GM21381 (cell line): Measurements from ENCODE around the gene FKBP8.
"Not testable (repeated sequence)": the region's sequence is repeated elsewhere in the genome, so short reads cannot be mapped to it uniquely, and the experiment has no call there.

ENCODE experiments used
- ATAC-seq: cut with Tn5 transposase; IDR thresholded peaks from one replicate; pipeline ENCODE4 v1.9.1; 2021; ENCODE audit warnings: mild to moderate bottlenecking, moderate library complexity; ENCODE audit not compliant: unreplicated experiment

FKBP8 gene

GRCh38 chr19:18559685-18560084 lies 16.3 kb upstream of the FKBP8 start:
- no peak for ATAC-seq

DNA sequence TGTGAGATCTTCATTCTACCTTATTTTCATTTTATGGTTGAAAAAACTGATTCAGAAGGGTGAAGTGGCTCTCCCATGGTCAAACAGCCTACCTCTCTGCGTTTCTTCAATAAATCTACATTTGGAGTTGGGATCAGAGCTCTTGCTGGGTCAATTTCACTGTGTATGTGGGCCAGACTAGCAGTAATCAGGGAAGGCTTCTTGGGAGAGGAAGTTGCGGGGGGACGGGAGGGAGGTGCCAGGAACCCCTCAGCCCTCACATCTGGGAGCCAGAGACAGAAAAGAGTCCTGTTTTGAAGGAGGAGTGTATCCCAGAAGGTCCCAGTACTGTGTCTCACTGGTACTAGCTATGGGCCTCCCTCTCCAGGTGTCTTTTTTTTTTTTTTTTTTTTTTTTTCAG lies 15.2 kb upstream of the FKBP8 start:
- no peak for ATAC-seq

- ATAC-seq, result no peak
Measured at GRCh38 chr19:18558202-18558555, 14.8 kb upstream of the FKBP8 start.

DNA sequence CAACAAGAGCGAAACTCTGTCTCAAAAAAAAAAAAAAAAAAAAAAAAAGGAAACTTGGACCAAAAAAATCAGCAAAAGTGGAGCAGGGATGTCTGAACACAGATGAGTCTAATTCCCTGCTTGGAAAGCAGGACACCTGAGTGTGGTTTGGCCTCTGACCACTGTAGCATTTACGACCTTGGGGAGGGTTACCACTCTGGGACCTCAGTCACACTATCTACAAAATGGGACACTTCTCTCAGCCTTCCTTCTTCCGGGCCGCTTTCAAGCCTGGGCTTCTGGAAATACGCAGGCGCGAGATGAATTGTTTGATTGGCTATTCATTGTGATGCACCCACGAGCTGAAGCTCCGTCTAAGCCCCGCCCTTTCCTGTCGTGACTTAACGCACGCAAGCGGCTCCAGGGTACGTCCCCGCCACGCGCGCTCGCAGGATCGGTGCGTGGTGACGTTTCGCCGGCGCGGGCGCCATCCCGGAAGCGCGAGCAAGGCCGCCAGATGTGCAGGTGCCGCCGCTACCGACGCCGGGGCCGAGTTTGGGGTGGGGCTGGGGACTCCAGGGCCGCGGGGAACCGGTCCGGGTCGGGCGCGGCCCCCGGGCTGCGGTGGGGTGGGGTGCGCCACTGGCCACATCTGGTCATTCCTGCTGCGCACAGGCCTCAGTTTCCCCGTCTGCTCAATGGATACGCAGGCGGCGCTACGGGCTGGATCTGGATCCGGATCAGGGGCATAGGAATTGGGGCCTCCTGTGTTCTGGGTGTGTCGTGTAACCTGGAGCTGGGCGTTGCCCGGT lies 14.2 kb upstream of the FKBP8 start, which contains the start of gene KXD1:
KXD1 (plus strand) TSS at position 460 of the 791 bp plus-strand sequence. CDS start 4,187 bp downstream, outside the sequence.
- ATAC-seq, result peak; percentile 95

GRCh38 chr19:18551631-18552030 lies 8.3 kb upstream of the FKBP8 start:
- no peak for ATAC-seq

GRCh38 chr19:18543814-18544475 lies 572 bp upstream of the FKBP8 start:
- peak; percentile 56 for ATAC-seq

DNA sequence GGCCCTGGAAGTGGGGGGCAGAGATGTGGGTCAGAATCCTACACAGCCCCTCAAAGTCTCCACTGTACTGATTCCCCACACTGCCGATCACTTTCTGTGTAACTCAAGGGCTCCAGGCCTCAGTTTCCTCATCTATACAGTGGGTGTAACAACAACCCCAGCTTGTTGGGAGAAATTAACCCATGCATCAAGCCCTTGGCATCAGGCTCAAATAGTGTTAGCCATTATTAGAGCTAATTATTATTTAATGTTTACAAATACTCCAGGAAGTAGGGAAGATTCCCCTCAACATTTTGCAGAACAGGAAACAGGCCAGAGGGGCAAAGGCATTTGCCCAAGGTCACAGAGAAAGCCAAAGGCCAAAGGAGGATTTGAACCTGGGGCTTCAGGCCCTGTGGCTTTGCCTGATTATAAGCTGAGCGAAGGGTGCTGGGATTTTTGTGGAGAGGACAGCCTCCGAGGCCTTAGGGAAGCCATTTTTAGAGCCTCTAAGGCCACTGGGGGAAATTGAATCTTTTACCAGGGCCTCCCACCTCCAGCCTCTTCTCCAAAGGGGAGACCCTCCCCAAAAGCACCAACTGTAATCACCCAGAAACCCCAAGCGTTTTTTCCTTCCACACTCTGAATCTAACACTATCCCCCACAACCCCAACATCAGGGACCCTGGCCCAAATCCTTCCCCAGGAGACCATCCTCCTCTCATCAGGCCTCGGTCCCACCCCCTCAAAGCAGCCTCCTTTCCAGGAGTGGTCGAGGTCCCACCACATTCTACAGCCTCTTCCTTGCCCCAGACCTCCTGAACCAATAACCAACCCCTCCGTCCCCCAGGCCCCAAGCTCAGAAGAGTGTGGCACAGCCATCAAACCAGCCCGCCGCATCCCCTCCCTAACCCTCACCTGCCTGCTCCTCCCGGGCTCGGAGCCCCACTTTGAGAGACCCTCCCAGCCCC lies 1.1 kb downstream of the FKBP8 start:
- ATAC-seq, result no peak

DNA sequence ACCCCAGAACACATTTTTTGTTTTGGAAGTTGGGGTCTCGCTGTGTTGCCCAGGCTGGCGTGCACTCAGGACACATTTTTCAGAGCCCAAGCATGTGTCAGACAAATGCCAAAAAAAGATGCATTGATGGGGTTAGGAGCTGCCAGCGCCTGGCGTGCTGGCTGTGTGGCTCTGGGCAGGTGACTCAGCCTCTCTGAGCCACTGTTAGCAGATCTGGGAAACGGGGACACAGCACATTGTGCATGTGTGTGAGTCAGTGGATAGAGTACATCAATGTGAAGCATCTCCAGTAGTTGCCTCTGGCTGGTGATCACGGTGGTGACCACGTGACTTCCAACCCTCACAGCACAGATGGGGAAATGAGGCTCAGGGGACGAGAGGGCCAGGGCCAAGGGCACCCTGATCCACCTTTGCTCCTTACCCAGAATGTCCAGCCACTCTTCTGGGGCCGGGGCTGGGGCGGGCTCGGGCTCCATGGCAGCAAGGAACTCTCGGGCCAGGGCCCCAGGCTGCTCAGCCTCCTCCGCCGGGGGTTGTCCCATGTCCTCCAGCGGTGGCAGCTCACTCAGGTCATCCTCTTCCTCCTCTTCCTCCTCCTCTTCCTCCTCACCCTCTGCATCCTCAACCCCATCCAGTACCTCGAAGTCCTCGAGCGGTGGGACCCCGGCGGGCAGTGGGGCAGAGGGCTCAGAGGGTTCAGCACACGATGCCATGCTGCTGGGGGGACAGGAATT lies 1.9 kb downstream of the FKBP8 start:
- no peak for ATAC-seq

- ATAC-seq, result not testable (repeated sequence)
Measured at GRCh38 chr19:18540200-18540599, 3.2 kb downstream of the FKBP8 start.

DNA sequence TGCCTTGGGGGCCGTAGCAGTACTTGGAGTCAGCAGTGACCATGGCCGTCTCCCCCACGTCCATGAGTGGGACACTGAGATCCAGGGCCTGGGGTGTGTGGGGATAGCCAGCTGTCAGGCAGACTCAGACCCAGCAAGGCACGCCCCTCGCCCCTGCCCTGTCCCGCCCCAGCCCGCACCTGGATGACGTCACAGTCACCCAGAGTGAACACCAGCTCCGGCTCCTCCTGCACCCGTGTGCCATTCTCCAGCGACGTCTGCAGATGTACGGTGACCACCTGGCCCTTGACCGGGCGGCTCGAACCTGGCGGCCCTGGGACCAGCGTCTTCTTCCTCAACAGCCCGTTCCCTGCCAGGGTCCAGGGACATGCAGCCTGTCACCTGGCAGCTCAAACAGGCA lies 4.0 kb downstream of the FKBP8 start:
- ATAC-seq, result no peak

DNA sequence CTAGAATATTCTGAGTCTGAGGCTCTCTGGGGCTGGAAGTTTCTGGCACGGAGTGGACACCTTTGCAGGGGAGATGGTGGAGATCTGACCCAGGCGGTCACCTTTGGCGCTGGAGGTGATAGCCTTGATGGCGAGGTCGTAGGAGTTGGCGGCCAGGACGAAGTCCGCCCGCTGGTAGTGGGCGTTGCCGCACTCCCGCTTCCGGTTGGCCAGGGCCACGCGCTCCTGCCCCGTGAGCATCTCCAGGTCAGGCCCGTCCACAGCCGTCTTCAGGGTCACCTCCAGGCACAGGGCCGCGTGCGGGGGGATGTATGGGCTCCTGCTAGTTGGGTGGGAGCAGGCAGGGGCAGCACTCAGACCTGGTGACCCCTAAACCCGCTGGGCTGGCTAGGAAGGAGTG lies 5.3 kb downstream of the FKBP8 start:
- no peak for ATAC-seq

GRCh38 chr19:18537431-18537830 lies 5.9 kb downstream of the FKBP8 start:
- ATAC-seq, result no peak

GRCh38 chr19:18536475-18536874 lies 6.9 kb downstream of the FKBP8 start:
- ATAC-seq, result no peak

DNA sequence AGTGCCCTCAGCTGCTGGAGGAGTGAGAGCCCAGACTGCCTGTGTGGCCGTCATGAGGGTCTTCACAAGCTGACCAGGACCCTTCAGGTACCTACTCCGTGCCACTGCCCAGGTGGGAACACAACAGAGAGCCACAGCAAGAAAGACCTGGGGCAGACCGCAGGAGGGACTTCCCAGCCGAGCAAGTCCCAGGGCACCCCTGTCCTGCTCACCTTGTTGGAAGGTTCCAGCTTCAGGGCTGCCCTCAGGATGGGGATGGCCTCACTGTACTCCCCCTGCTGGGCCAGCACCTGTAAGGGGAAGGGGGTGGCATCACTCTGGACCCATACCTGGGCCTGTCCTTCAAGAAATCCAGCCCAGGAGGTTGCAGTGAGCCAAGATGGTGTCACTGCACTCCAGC lies 10.3 kb downstream of the FKBP8 start:
- ATAC-seq, result no peak

DNA sequence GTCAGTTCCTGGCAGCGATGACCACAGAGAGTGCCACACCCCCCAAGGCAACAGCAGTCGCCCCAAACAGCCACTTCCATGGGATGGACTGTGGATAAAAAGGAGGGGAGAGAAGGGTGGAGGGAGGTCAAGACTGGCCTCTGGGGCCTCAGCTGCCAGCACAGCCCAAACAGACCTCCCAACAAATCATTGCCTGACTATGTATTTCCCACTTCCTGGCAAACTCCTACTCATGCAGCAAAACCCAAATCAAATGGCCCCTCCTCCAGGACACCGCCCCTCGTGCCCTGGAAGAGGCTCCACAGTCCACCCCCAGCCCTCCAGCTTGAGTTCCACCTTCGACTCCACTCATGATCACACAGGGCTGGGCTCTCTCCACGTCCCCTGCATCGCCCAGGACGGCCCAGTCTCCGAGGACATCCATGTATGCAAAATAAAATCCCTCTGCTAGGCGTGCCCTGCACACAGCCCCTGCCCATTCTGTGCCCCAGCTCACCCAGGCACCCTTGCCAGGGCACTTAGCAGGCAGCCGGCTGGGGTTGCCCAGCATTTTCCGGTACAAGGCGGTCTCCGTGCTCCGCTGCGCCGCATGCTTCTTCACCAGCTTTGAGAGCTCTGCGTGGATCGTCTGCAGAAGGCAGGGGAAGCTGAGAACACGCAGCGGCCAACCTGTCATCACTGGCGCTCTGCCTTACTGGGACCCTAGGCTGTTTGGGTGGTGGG lies 11.0 kb downstream of the FKBP8 start:
- ATAC-seq, result no peak

GRCh38 chr19:18531485-18531884 lies 11.9 kb downstream of the FKBP8 start:
- ATAC-seq, result no peak

DNA sequence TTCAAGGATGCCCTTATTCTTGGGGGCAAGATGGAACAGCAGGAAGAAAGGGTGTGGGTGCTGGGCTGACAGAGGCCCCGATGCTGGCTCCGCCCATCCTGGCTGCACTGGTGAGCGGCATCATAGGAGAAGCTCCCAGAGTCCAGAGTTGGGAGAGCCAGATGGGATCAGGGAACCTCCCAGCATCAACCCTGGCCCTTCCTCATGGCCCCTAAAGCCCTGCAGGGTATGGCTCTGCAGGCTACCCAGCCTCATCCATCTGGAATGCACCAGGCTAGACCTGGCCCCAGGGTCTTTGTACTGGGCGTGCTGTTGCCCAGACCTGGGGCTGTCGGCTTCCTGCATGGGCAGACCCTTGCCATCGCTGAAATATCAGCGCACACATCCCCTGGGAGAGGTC lies 13.6 kb downstream of the FKBP8 start:
- no peak for ATAC-seq

DNA sequence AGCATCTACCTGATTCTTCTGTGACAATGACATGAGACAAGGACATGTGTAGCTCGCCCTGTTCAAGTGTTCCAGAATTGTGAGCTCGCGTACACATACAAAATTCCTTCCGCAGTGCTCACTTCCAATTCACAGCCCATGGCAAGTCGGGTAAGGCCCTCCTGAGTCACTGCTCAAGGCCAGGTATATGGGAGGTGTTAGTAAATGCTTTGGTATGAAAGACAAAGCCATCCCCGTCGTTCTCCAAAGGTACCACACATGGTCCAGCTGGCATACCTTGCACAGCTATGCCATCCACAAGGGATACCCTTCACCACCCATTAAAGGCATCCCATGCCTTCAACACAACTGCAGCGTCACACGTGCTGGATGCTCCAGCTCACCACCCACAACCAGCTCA lies 17.1 kb downstream of the FKBP8 start:
- no peak for ATAC-seq

DNA sequence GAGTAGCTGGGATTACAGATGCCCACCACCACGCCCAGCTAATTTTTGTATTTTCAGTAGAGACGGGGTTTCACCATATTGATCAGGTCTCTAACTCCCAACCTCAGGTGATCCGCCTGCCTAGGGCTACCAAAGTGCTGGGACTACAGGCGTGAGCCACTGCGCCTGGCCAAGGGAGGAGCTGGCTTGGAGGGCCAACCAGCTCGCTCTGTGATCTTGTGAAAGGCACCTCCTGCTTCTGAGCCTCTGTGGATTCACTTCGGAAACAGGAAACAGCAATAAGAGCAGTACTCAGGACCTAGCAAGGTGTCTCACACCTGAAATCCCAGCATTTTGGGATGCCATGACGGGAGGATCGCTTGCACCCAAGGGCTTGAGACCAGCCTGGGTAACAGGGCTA lies 19.5 kb downstream of the FKBP8 start:
- no peak for ATAC-seq

DNA sequence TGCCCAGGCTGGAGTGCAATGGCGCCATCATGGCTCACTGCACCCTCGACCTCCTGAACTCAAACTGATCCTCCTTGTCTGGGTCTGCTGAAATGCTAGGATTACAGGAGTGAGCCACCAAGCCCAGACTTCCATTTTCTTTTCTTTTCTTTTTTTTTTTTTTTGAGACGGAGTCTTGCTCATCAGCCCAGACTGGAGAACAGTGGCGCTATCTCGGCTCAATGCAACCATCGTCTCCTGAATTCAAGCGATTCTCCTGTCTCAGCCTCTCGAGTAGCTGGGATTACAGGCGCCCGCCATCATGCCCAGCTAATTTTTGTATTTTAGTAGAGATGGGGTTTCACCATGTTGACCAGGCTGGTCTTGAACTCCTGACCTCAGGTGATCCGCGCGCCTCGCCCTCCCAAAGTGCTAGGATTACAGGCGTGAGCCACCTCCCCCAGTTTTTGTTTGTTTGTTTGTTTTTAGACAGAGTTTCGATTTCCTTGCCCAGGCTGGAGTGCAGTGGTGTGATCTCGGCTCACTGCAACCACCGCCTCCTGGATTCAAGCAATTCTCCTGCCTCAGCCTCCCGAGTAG lies 20.4 kb downstream of the FKBP8 start:
- ATAC-seq, result not testable (repeated sequence)
